Measurements from ENCODE around the gene KRTAP5-5. TPM values are rescaled to one million over a fixed set of nuclear protein-coding genes. Genes with fewer than 3 reads are reported as not detected.
"Not testable (repeated sequence)": the region's sequence is repeated elsewhere in the genome, so short reads cannot be mapped to it uniquely, and the experiment has no call there.

The KRTAP5-5 gene
- total and polyA plus RNA-seq, 8 donors, result 0.19 TPM; not detected in 7

- TF ChIP-seq CTCF (IDR thresholded peaks at IDR 0.05), result no peak
- no peak overlapping the region for H3K4me3 ChIP-seq
- no peaks in the 10 kb centered on the region for H3K36me3 ChIP-seq
- WGBS, 2 donors, result 64 to 77% methylated on average over 9 of the region's 9 CpGs
- DNase-seq, result peak in 2 of 6 donors; percentile 26 to 37
- no peaks in the 10 kb centered on the region for H3K27me3 ChIP-seq
- no peak for ATAC-seq
- H3K27ac ChIP-seq, result no peak overlapping the region
- intact Hi-C loops (cut with DNase I), result loop anchor here in 1 of 3 donors (10.0 kb wide), 1 partner anchor 499 kb away; no protein-coding TSS in a partner anchor
- H3K9me3 ChIP-seq, result no peaks in the 10 kb centered on the region
- no peak for FAIRE-seq
- H3K4me1 ChIP-seq, result no peaks in the 10 kb centered on the region
Measured at GRCh38 chr11:1656061-1656441, 26.5 kb downstream of the KRTAP5-5 start.

GRCh38 chr11:1656670-1657069 lies 27.1 kb downstream of the KRTAP5-5 start:
- no peak for FAIRE-seq
- peak in 1 of 6 donors; percentile 9 for DNase-seq

GRCh38 chr11:1659506-1659905 lies 29.9 kb downstream of the KRTAP5-5 start:
- FAIRE-seq (no peak), DNase-seq (peak in 2 of 6 donors; percentile 13 to 24), ATAC-seq (no peak)
- Histone ChIP-seq H3K4me3 (no peak overlapping the region), H3K4me1 (no peaks in the 10 kb centered on the region), H3K9me3 (no peaks in the 10 kb centered on the region), H3K36me3 (no peaks in the 10 kb centered on the region), H3K27ac (no peak overlapping the region), H3K27me3 (no peaks in the 10 kb centered on the region)
- 77 to 91% methylated on average over 14 of the region's 14 CpGs for WGBS, 2 donors
- TF ChIP-seq CTCF (IDR thresholded peaks at IDR 0.05), result no peak
- intact Hi-C loops (cut with DNase I), result loop anchor here in 1 of 3 donors (10.0 kb wide), 1 partner anchor 495 kb away; no protein-coding TSS in a partner anchor

More at GRCh38 chr11:1656670-1657069, 27.1 kb downstream of the KRTAP5-5 start:
- H3K4me1 ChIP-seq, result no peaks in the 10 kb centered on the region
- TF ChIP-seq CTCF (IDR thresholded peaks at IDR 0.05), result no peak
- no peaks in the 10 kb centered on the region for H3K9me3 ChIP-seq
- no peaks in the 10 kb centered on the region for H3K36me3 ChIP-seq
- no peak overlapping the region for H3K27ac ChIP-seq
- no peak overlapping the region for H3K4me3 ChIP-seq
- intact Hi-C loops (cut with DNase I), result loop anchor here in 1 of 3 donors (10.0 kb wide), 1 partner anchor 498 kb away; no protein-coding TSS in a partner anchor
- H3K27me3 ChIP-seq, result no peaks in the 10 kb centered on the region
- ATAC-seq, result no peak
- WGBS, 2 donors, result 60 to 69% methylated on average over 7 of the region's 7 CpGs

- peak in 2 of 6 donors; percentile 25 to 38 for DNase-seq
- H3K4me3 ChIP-seq, result no peak overlapping the region
- no peaks in the 10 kb centered on the region for H3K9me3 ChIP-seq
- FAIRE-seq, result no peak
- H3K27ac ChIP-seq, result no peak overlapping the region
- no peak for TF ChIP-seq CTCF (IDR thresholded peaks at IDR 0.05)
- H3K4me1 ChIP-seq, result no peaks in the 10 kb centered on the region
- ATAC-seq, result no peak
- intact Hi-C loops (cut with DNase I), result no loop called here
- 66 to 82% methylated on average over 24 of the region's 24 CpGs for WGBS, 2 donors
- no peaks in the 10 kb centered on the region for H3K27me3 ChIP-seq
- H3K36me3 ChIP-seq, result no peaks in the 10 kb centered on the region
Measured at GRCh38 chr11:1660111-1660867, 30.7 kb downstream of the KRTAP5-5 start.

GRCh38 chr11:1661454-1662269 lies 32.1 kb downstream of the KRTAP5-5 start:
- H3K36me3 ChIP-seq; H3K4me3 ChIP-seq; intact Hi-C loops (cut with DNase I); H3K4me1 ChIP-seq; H3K9me3 ChIP-seq; FAIRE-seq; H3K27me3 ChIP-seq; H3K27ac ChIP-seq: not testable (repeated sequence)
- 56 to 57% methylated on average over 19 to 20 of the region's 25 CpGs for WGBS, 2 donors
- ATAC-seq (peak in 2 of 4 donors; percentile 67 to 74), DNase-seq (peak in 2 of 6 donors; percentile 15 to 49)

GRCh38 chr11:1662699-1663283 lies 33.2 kb downstream of the KRTAP5-5 start:
- intact Hi-C loops (cut with DNase I); H3K36me3 ChIP-seq; H3K27ac ChIP-seq; H3K27me3 ChIP-seq; ATAC-seq; H3K4me3 ChIP-seq; FAIRE-seq; H3K9me3 ChIP-seq; H3K4me1 ChIP-seq: not testable (repeated sequence)
- 63 to 68% methylated on average over 16 to 18 of the region's 18 CpGs for WGBS, 2 donors
- DNase-seq, result peak in 1 of 6 donors; percentile 21

Data from pancreas (tissue), 10 donors.